Measurements from ENCODE around the gene CEBPZOS.
A peak's percentile ranks its signal among the peaks of the same experiment; 100 is the strongest.

CEBPZOS gene

DNA sequence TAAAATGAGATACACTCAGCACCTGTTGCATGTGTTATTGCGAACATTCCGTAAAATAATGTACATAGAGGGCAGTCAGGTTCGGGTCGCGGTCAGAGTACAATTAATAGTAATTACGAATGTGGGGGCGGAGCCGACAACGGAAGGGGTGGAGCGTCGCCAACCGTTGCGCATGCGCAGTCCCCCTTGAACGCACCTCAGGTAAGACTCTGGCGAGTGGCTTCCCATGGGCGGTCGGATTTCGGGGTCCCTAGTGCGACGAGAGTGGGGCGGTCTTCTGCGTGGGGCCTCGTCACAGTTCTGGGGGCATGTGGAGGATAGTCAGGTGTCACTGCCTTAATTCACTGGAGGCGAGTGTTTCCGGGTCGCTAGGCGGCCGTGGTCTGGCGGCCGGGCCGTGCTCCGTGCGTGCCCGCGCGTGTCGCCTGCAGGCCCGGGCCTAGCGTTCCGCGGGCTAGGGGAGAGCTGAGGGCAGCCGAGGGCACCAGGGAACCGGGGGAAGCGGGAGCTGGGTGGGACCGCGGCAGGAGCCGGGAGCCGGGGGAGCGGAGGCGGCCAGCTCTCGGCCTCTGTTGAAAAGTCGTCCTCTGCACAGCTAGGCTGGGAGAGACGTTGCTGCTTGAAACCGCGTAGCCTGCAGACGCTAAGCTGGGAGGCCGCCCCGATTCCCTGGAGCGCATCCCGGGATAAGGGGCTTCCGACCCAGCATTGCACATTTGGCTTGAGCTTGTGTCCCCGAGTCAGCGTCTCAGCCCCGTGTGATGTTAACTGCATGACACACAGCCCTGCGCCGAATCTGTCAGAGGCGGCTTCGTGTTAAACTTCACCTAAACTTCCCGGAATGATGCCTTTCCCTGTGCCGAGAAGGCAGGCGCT, at the start of gene CEBPZOS:
Gene CEBPZOS, plus strand, starts transcription at position 177 of the 876 bp plus-strand sequence. CDS start 3,209 bp downstream, outside the sequence.
- peak; percentile 93 for FAIRE-seq

DNA sequence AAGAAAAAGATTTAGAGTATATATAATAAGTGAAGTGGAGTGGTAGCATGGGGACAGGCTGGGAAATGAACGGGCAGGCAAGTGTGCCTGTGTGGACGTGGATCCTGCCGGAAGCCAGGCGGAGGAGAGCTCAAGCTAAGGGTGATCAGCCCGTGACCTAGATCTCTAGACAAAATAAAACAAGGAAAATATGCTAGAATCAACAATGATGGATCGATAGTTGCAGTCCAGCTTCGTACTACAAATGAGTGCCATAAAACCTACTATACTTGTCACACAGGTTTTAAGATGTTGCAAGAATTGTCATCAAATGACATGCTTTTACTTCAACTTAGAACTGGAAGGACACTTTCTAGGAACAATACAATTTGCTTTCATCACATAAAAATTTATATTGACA, 48.0 kb upstream of the CEBPZOS start:
- FAIRE-seq (no peak), DNase-seq (ENCODE audit: extremely low spot score, insufficient read length, low read depth) (no peak)

More for the DNA sequence above, at the start of gene CEBPZOS:
- peak; percentile 84 for DNase-seq (ENCODE audit: extremely low spot score, insufficient read length, low read depth)

DNA sequence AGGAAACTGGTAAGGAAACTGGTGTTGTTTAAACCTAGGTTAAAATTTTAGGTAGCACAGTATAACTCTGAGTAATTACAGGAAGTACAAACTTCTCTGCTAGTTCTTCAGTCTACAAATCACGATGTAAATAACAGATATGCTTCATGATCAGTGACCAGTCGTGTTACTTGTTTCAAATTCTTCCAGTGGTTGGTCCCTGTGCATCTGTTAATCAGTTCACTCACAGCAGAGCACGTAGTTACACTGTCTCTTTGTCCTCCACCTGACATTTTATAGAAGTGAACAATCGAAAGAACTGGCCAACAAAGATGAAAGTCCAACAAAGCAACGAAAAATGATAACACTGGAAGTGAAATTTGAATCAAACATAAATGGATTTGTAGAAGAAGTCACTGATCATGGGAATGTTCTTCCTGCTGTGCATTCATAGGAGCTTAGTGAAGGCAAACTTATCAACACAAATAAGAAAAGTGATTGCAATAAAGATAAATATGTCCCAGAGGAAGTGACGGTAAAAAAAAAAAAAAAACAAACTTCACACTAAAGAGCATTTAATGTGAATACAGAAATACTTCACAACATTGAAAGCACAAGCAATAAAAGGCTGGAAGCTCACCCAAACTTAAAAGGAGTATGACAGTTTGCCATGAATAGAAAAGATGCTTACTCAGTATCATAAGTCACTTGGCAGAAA, 46.5 kb upstream of the CEBPZOS start:
- no peak for DNase-seq (ENCODE audit: extremely low spot score, insufficient read length, low read depth)
- FAIRE-seq = peak; percentile 15

DNA sequence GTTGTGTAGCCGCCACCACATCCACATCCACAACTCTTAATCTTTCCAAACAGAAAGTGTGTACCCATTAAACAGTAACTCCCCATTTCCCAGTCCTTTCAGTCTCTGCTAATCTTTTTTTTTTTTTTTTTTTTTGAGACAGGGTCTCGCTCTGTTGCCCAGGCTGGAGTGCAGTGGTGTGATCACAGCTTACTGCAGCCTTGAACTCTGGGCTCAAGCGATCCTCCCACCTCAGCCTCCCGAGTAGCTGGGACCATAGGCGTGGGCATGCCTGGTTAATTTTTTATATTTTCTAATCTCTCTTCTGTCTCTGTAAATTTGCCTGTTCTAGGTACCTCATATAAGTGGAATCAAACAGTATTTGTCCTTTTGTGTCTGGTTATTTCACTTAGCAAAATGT, 43.1 kb upstream of the CEBPZOS start:
- DNase-seq (ENCODE audit: extremely low spot score, insufficient read length, low read depth) = no peak
- FAIRE-seq = no peak

DNA sequence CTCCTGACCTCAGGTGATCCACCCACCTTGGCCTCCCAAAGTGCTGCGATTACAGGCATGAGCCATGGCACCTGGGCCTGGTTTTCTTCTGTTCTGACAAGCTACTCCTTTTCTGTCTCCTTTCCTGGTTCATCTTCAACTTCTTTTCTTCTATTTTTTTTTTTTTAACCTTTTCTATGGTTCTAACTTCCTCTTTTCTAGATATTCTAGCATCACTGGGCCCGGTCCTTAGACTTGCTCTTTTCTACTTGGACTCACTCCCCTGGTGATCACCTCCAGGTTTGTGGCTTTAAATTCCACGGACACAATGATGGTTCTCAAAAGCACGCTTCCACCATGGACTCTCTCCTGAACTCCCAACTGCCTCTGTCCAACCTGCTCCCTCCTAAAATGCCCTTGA, 41.5 kb upstream of the CEBPZOS start:
- DNase-seq (ENCODE audit: extremely low spot score, insufficient read length, low read depth) (no peak), FAIRE-seq (no peak)

DNA sequence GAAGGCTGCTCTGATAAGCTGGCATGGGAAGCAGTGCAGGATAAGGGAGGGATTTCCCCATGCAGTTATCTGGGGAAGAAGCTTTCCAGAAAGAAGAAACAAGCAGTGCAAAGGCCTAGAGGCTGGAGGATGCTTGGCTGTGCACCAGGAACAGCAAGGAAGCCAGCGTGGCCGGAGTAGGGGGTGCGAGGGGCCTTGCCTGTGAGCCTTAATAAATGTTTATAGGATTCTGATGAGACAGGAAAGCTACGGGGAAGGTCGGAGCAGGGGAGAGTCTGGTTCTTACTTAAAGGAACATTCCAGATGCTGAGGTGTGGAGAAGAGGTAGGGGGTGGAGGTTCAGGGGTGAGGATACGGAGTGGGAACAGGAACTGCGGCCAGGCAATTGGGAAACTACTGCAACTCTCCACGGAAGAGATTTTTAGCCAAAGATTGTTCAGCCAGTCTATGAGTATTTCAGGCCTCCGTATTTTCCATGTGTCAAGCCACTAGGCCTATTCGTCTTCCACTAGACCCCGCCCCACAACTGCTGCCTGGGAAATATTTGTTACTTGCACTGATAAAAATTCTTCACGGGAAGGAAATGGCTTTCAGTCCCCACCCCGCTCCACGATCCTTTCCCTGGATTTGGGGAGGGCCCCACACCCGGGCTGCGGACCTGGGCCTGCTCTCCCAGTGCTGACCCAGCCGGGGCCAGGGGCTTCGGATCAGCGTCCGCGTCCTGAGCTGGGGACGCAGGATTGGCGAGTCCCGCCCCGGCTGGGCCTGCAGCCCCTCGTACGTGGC, 40.0 kb upstream of the CEBPZOS start:
- no peak for DNase-seq (ENCODE audit: extremely low spot score, insufficient read length, low read depth)
- FAIRE-seq = no peak

DNA sequence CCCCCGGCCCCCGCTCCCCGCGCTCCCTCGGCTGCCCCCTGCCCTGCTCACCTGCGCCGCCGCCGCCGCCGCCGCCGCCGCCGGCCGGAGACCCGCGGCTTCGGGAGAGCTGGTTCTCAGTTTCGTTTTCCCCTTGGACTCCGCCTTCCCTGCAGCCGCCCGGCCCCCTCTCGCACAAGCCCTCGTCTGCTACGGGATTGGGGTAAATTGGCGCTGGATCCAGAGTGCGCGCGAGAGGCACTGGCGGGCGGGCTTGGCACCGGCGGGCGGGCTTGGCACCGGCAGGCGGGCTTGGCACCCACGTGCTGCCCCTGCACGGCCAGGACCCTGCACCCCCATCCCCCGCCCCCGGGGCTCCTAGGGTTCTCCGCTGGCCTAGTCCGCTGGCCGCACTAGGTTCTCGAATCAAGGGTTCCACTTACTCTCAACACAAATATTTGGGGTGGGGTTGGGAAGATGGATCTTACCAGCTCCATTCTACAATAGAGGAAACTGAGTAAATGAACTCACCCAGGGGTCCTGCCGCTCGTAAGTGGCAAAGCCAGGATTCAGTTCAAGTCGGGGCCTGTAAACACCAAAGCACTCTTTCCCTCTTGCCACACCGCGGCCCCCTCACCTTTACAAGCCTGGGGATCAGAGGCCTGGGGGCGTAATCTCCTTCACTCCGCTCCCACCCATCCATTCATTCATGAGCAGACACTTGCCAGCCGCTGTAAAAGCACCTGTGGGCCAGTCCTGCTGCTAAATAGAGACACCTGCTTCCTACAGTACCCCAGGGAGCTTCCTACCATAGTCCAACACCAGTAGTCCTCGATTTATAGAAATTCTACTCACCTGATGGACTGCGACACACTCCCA, 39.2 kb upstream of the CEBPZOS start, which contains the start of gene EIF2AK2:
Gene EIF2AK2, minus strand, starts transcription at position 124 of the 858 bp plus-strand sequence. CDS start 9,174 bp downstream, outside the sequence.
- peak; percentile 79 for FAIRE-seq
- peak; percentile 94 for DNase-seq (ENCODE audit: extremely low spot score, insufficient read length, low read depth)

DNA sequence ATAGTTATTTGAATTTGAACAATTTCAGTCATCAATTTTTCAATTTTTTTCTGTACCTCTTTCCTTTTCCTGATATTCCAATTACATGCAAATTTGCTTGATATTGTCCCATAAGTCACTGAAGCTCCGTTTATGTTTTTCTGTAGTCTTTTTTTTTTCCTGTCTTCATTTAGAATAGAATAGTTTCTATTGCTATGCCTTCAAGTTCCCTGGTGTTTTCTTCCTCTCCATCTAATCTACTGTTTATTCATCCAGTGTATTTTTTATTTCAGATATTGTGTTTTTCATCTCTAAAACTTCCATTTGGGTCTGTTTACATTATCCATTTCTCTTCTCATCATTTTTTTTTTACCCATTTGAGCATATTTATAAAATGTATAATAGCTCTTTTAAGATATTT, 31.5 kb upstream of the CEBPZOS start:
- no peak for FAIRE-seq

DNA sequence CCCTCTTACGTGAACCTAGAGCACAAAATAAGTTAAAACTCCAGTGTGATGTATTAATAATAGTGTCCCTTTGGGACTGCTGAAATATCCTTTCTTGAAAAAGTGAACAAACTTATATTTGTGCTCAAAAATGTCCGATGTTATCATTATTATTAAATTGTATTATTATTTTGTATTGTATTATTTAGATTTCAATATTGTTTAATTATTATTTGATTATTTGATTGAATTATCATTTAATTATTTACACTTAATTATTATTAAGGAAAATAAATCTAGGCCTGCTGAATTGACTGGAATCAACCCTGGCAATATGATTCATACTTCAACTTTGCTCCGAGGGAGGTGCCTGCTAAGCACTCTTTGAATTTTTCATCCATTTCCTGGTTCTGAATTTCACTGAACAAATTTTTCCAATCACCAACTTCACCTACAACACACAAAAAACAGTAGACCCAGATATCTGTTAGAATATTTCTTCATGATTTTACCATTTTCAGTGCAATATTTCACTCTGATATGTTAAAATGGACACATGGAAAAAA, 28.6 kb upstream of the CEBPZOS start:
- FAIRE-seq = no peak
- no peak for DNase-seq (ENCODE audit: extremely low spot score, insufficient read length, low read depth)

More for the DNA sequence above, 31.5 kb upstream of the CEBPZOS start:
- no peak for DNase-seq (ENCODE audit: extremely low spot score, insufficient read length, low read depth)

DNA sequence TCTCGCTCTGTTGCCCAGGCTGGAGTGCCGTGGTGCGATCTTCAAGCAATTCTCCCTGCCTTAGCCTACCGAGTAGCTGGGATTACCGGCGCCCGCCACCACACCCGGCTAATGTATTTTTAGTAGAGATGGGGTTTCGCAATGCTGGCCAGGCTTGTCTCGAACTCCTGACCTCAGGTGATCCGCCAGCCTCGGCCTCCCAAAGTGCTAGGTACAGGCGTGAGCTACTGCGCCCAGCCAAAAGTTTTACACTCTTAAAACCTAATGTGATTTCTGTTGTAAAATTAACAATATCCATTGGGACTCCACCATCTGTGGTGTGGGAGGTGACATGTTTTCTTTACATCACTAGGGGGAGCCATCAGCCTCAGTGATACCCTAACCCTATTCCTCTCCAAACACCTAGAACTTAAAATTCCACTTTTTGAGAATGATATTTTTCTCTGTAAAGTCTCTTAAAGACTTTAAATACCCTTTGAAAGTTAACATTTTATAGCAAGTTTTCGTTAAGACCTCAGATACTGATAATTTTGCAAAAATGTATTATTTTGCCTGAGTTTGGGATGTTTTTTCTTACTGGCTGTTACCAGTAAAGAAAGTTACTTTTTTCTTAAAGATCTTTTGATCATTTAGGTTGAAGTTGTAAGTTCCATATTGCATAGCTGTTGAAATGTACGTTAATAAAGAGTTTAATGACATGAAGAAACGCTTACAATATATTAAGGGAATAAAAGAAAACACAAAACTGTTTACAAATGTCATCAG, 27.9 kb upstream of the CEBPZOS start:
- DNase-seq (ENCODE audit: extremely low spot score, insufficient read length, low read depth) = no peak
- FAIRE-seq = peak; percentile 76

DNA sequence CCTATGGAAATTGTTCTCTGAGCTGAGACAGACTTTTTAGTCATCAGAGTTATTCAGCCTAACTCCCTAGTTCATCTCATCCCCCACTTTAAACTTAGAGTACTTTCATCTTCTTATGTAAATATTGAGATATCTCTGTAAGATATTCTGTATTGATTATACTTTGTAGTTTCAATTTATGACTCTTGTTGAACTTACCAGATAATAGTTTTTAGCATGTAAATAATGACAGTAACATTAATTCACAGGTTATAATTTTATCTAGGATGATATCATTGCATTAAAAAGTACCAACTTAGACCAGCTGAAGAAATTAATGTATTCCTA, 24.7 kb upstream of the CEBPZOS start:
- FAIRE-seq = no peak
- DNase-seq (ENCODE audit: extremely low spot score, insufficient read length, low read depth) = no peak

DNA sequence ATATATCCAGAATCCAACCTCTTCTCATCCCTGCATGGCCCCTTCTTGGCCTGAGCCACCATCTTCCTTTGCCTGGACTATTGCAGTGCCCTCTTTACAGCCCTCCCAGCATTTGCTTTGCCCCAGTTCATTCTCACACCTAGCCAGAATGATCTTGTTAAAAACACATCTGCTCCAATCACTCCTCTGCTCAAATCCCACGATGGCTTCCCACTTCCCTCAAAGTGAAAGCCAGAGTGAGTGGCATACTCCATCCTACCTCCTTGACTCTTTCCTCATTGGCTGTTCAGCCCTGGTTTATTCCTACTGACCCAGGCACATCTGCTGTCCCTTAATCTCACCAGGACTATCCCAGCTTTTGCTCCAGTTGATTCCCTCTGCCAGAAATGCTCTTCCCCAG, 22.6 kb upstream of the CEBPZOS start:
- no peak for FAIRE-seq
- DNase-seq (ENCODE audit: extremely low spot score, insufficient read length, low read depth) = no peak

DNA sequence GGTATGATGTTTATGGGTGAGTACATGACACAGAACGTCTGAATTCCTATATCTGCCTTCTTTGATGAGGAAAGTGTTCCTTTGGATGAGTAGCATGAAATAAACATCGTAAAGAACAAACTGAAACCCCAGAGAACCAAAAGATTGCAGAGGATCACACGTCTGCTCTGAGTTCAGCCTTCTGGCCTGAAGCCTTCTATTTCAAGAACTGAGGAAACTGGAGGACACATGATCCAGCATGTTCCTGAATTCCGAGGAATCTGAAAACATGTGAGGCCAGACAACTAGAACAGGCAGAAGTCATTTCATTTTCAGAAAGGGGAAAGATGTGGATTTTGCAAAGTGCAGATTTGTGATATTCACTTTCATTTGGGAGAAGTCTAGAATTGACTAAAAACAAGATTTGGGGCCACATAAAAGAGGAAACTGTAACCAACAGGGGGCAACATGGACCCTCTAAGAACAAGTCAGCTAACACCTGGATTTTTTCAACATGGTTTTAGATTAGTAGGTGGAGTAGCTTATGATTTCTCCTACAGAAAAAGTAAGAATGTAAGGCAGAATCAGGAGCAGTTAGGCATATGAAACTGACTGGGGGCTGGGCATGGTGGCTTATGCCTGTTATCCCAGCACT, 16.2 kb upstream of the CEBPZOS start:
- FAIRE-seq = no peak

DNA sequence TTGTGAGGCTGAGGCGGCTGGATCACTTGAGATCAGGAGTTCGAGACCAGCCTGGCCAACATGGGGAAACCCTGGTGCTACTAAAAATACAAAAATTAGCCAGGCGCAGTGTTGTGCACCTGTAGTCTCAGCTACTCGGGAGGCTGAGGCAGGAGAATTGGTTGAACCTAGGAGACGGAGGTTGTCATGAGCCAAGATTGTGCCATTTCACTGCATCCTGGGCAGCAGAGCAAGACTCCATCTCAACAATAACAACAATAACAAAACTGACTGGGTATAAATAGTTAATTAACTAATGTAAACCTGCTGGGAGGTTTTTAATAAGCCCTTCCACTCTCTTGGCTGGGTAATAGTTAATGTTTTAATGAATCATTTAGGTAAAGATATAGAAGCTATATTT, 15.7 kb upstream of the CEBPZOS start:
- DNase-seq (ENCODE audit: extremely low spot score, insufficient read length, low read depth) (no peak), FAIRE-seq (no peak)

More for the DNA sequence above, 16.2 kb upstream of the CEBPZOS start:
- no peak for DNase-seq (ENCODE audit: extremely low spot score, insufficient read length, low read depth)

DNA sequence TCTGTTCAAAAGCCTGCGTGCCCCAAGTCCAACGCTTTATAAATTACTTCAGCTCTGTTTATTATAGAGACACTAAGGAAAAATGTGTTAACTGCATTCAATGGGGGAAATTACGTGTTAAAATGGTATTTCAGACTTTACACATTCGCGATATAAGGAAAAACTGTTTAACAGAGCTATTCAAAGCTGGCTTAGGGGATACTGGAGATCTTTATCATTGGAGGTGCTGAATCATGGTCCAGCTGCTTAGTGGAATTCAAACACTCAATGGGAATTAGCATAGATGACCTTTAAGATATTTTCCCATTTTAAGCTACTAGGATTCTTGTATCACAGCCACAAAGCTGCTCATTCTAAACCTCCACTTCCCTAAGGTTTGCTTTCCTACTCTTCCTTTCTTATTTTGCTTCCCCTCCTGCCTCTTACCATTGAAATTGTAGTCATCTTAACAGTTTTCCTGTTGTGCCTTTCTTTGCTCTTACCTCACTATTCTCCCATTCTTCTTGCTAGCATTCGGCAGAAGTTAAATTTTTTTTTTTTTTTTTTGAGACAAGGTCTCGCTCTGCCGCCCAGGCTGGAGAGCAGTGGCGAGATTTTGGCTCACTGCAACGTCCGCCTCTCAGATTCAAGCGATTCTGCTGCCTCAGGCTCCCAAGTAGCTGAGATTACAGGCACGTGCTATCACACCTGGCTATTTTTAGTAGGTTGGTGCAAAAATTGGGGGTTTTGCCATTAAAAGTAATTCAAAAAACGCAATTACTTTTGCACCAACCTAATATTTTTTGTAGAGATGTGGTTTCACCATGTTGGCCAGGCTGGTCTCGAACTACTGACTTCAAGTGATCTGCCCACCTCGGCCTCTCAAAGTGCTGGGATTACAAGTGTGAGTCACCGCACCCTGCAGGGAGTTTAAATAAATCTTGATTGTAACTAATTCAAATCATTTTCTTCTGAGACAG, 14.3 kb upstream of the CEBPZOS start:
- FAIRE-seq = no peak
- no peak for DNase-seq (ENCODE audit: extremely low spot score, insufficient read length, low read depth)

DNA sequence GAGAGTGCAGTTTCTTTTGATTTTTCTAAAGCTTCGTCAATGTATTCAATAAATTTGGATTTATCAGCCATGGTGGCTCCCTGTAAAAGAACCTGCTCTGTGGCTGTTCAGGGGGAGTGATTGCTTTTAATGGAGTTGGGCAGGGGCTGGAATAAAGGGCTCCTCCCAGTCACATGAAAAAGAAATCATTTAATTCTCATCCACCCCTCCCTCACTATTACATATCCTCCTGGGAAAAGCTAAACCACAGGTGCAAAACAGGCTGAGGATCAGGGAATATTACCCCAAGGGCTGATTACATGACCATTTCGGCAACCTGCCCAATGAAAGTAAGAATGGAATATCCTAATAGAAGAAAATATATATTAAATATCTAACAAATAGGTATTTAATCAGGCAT, 7.7 kb upstream of the CEBPZOS start, which contains the start of gene SULT6B1:
Gene SULT6B1, minus strand, starts transcription at position 101 of the 400 bp plus-strand sequence. Its CDS starts 30 bp downstream, at position 71.
- no peak for FAIRE-seq
- no peak for DNase-seq (ENCODE audit: extremely low spot score, insufficient read length, low read depth)
